Mucosa of descending colon (tissue), 3 donors: ENCODE data around the gene DOCK10. TPM values are rescaled to one million over a fixed set of nuclear protein-coding genes. Genes with fewer than 3 reads are reported as not detected.

Experiments used
- ATAC-seq: fragments of 200-7000 bp; cut with Tn5 transposase; one replicate; pipeline ENCODE4 v1.9.1; 2020; ENCODE audit warnings: mild to moderate bottlenecking, moderate library complexity
- DNase-seq, 3 donors: peaks; one replicate each; pipeline ENCODE4 v3.0.0-alpha.2; 2020
- H3K36me3 ChIP-seq: fragments of 200-600 bp; one replicate; pipeline ENCODE4 v1.8.0; 2021; ENCODE audit warnings: low read depth, mild to moderate bottlenecking
- H3K4me1 ChIP-seq: fragments of 200-600 bp; one replicate; pipeline ENCODE4 v1.8.0; 2021; ENCODE audit warnings: low read depth, mild to moderate bottlenecking
- H3K4me3 ChIP-seq: fragments of 200-600 bp; one replicate; pipeline ENCODE4 v1.8.0; 2021; ENCODE audit warnings: mild to moderate bottlenecking
- H3K9me3 ChIP-seq: fragments of 200-600 bp; one replicate; pipeline ENCODE4 v1.8.0; 2021; ENCODE audit warnings: mild to moderate bottlenecking
- CTCF ChIP-seq: fragments of 200-600 bp; IDR thresholded peaks from one replicate; pipeline ENCODE4 v1.8.0; 2022; ENCODE audit warnings: antibody characterized with exemption, mild to moderate bottlenecking
- intact Hi-C, 2 donors: fragments of 100-400 bp; cut with DNase I in 1 of 2; cut with micrococcal nuclease in 1 of 2; formaldehyde crosslinking; loops; one replicate each; pipeline versions ENCODE4 v1.11.0 to v1.11.1; 2022; cut with DNase I, micrococcal nuclease
- total RNA-seq, 3 donors: library from RNA; stranded (reverse); fragmentation: NEBNext Ultra II Directional in 2 of 3; extraction: Animal tissue kit (Norgen Biotek cat#: 25700) in 2 of 3; gene quantifications; one replicate each; pipeline versions ENCODE4 v1.2.1 to v1.2.4, GENCODE V29; 2021 to 2023
- donor health status: DM: no; HTN: no; CAD: no; lungs with moderate emphysema.
- donor health status: DM: no; HTN: no; CAD: no.
- donor health status: DM: no; HTN: yes; CAD: no.

The DOCK10 gene
- total RNA-seq, 3 donors from 2014 or later = 13.3 to 20.6 (median 14.7) TPM

DNA sequence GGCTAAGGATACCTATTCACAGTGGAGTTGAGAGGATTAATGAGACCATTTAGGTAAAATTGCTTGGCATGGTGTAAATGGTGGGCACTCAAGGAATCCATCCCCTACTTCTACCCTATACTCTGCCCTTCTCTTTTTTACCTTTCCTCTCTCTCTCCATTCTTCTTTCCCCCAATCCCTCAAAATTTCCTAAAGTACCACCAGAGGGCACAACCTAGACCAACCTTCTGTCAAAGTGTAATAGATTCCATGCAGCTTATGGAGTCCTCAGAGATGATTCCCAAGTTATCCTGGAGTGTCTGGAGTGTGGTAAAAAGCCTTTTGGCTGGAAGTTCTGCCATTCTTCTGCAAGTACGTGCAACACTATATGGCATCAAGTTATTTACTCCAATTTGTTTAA, 293.1 kb downstream of the DOCK10 start:
- no peak for ATAC-seq
- intact Hi-C loops = no loop called here
- Histone ChIP-seq H3K9me3 (no peaks in the 10 kb centered on the region), H3K36me3 (no peaks in the 10 kb centered on the region), H3K4me1 (no peaks in the 10 kb centered on the region), H3K4me3 (no peak overlapping the region)
- no peak for TF ChIP-seq CTCF
- no peak for DNase-seq

DNA sequence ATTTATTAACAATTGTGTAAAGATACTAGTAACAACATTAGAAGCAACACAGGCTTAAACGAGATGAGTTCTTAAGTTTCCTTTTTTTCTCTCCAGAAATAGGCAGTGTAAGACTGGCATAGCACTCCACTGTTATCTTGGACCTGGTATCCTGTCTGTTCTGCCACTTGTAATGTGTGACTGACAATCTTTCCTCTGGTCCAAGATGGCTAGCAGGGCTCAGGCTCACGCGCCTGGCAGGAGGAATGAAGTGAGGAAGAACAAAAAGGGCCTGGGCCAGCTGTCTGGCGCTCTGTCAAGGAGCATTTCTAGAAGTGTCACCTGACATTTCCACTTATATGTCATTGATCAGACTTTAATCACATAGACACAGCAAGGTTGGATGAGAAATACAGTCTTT, 294.5 kb downstream of the DOCK10 start:
- DNase-seq (no peak), ATAC-seq (no peak)
- no peaks in the 10 kb centered on the region for H3K4me1 ChIP-seq
- no peaks in the 10 kb centered on the region for H3K36me3 ChIP-seq
- no peaks in the 10 kb centered on the region for H3K9me3 ChIP-seq
- intact Hi-C loops = no loop called here
- no peak overlapping the region for H3K4me3 ChIP-seq
- TF ChIP-seq CTCF = no peak

DNA sequence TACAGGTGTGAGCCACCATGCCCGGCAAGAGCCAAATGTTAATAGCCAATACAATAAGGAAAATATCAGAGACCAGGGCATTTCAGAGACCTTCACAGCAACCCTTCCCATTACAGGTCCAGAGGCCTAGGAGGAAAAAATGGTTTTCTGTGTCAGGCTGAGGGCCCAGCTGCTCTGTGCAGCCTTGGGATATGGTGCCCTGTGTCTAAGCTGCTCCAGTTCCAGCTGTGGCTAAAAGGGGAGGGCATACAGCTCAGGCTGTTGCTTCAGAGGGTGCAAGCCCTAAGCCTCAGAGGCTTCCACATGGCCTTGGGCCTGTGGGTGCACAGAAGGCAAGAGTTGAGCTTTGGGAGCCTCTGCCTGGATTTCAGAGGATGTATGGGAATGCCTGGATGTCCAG, 306.0 kb downstream of the DOCK10 start:
- Histone ChIP-seq H3K36me3 (no peaks in the 10 kb centered on the region), H3K4me1 (no peaks in the 10 kb centered on the region), H3K4me3 (no peak overlapping the region), H3K9me3 (peaks cover 16% of the 10 kb centered on the region)
- DNase-seq (no peak), ATAC-seq (no peak)
- no peak for TF ChIP-seq CTCF
- intact Hi-C loops = no loop called here

DNA sequence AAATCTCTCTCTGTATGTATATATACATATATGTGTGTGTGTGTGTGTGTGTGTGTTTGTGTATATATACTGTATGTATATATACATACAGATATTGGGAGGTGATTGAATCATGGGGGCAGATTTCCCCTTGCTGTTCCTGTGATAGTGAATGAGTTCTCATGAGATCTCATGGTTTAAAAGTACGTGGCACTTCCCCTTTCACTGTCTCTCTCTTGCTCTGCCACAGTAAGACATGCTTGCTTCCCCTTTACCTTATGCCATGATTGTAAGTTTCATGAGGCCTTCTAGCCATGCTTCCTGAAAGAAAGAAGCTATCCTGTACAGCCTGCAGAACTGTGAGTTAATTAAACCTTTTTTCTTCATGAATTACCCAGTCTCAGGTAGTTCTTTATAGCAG, 307.3 kb downstream of the DOCK10 start:
- TF ChIP-seq CTCF = no peak
- H3K4me3 ChIP-seq = no peak overlapping the region
- ATAC-seq (no peak), DNase-seq (no peak)
- no peaks in the 10 kb centered on the region for H3K36me3 ChIP-seq
- intact Hi-C loops = no loop called here
- H3K4me1 ChIP-seq = no peaks in the 10 kb centered on the region
- peaks cover 16% of the 10 kb centered on the region for H3K9me3 ChIP-seq

GRCh38 chr2:224731665-224732064, 310.6 kb downstream of the DOCK10 start:
- no peaks in the 10 kb centered on the region for H3K36me3 ChIP-seq
- no peak for TF ChIP-seq CTCF
- H3K9me3 ChIP-seq = peaks cover 15% of the 10 kb centered on the region
- DNase-seq = no peak
- H3K4me3 ChIP-seq = no peak overlapping the region
- no peaks in the 10 kb centered on the region for H3K4me1 ChIP-seq
- no peak for ATAC-seq
- intact Hi-C loops = no loop called here

DNA sequence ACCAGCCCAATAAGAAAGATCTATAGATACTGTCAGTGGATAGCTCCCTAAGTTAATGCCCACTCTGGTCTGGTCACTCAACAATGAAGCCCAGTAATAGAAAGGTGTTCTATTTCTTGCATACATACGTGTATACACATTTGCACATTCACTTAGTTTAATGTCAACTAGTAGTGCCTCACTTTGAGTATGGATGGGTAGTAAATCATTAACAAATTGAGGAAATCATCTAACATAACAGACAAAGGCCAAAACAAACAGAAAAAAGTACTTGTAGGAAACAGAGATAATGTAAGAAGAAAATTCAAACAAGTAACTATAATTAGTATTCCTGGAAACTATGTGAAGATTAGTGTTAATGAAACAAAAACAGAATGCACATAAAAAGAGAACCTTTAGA, 312.8 kb downstream of the DOCK10 start:
- no peak for ATAC-seq
- TF ChIP-seq CTCF = no peak
- intact Hi-C loops = no loop called here

More for the DNA sequence above, 312.8 kb downstream of the DOCK10 start:
- Histone ChIP-seq H3K9me3 (peaks cover 5% of the 10 kb centered on the region), H3K4me3 (no peak overlapping the region), H3K36me3 (no peaks in the 10 kb centered on the region), H3K4me1 (no peaks in the 10 kb centered on the region)
- DNase-seq = no peak
